MM.1S (cell line): ENCODE data around the gene TAF1D.

Source experiments
- EZH2 ChIP-seq: fragments of 300-600 bp; sonication (generic); optimal IDR thresholded peaks from 2 replicates; pipeline ENCODE3; 2017; ENCODE audit warnings: low read depth, mild to moderate bottlenecking, antibody characterized with exemption, low read length, mixed read lengths
- EZH2phosphoT487 ChIP-seq: fragments of 300-600 bp; sonication (generic); IDR thresholded peaks from 2 replicates; pipeline ENCODE4 v1.6.1; 2018; ENCODE audit warnings: antibody characterized with exemption, low read length
- TF ChIP-seq, protein P1 (sequence below): fragments of 300-600 bp; sonication (generic); IDR thresholded peaks from 2 replicates; pipeline ENCODE4 v1.5.1; 2016; ENCODE audit warnings: antibody characterized with exemption, low read length, mixed read lengths

DNA sequence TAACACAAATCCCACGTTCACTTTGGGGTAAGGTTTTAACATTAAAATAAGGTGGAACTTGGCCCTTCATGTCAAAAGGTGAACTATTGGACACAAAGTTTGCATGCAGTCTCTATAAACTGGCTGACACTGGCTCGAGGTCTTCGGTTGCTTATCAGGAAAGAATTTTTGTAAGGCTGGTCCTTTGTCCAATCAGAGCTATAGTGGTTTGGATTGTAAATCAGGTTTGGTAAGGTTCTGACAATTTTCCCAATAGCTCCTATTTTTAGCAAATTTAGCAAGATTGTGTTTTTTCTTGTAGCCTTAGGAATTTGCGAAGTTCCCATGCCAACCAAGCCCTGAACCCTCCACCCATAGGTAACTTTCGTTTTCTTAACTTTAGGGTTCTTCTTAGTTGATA is 25.2 kb upstream of the TAF1D start:
- TF ChIP-seq, protein P1, sequence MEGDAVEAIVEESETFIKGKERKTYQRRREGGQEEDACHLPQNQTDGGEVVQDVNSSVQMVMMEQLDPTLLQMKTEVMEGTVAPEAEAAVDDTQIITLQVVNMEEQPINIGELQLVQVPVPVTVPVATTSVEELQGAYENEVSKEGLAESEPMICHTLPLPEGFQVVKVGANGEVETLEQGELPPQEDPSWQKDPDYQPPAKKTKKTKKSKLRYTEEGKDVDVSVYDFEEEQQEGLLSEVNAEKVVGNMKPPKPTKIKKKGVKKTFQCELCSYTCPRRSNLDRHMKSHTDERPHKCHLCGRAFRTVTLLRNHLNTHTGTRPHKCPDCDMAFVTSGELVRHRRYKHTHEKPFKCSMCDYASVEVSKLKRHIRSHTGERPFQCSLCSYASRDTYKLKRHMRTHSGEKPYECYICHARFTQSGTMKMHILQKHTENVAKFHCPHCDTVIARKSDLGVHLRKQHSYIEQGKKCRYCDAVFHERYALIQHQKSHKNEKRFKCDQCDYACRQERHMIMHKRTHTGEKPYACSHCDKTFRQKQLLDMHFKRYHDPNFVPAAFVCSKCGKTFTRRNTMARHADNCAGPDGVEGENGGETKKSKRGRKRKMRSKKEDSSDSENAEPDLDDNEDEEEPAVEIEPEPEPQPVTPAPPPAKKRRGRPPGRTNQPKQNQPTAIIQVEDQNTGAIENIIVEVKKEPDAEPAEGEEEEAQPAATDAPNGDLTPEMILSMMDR: no peak
- TF ChIP-seq EZH2: no peak
- no peak for TF ChIP-seq EZH2phosphoT487
